T-cell (primary cell): ENCODE results near the gene NDUFS2. TPM values are rescaled to one million over a fixed set of nuclear protein-coding genes. Genes with fewer than 3 reads are reported as not detected.

Experiments
- ATAC-seq, 4 experiments: fragments of 200-7000 bp in 3 of 4; fragments of 150-1000 bp in 1 of 4; cut with Tn5 transposase; replicated peaks in 1 of 4; 1 replicate in 3 of 4; 2 replicates in 1 of 4; pipeline ENCODE4 v1.10.0; 2021; ENCODE audit warnings: moderate library complexity in 3 of 4, mild to moderate bottlenecking in 2 of 4, moderate number of reproducible peaks in 1 of 4
- CTCF ChIA-PET, 2 donors: fragments of 300-600 bp; sonication (Branson Sonifier 250); formaldehyde crosslinking; loops; one replicate each; lab custom pipeline; 2022; ENCODE audit warnings: antibody characterized with exemption in 2 of 2; lab: Charles Lee
- POLR2A ChIA-PET, 2 donors: fragments of 300-600 bp; sonication (Branson Sonifier 250); formaldehyde crosslinking; loops; one replicate each; lab custom pipeline; 2022; ENCODE audit warnings: antibody characterized with exemption in 2 of 2; lab: Charles Lee
- DNase-seq, 35 experiments: peaks; one replicate each; pipeline versions ENCODE4 v3.0.0 to v3.0.0-alpha.2; 2013 to 2023
- H3K27ac ChIP-seq: one replicate; pipeline ENCODE4 v1.5.1; 2013; ENCODE audit warnings: low read length
- H3K27me3 ChIP-seq, 2 experiments: replicated peaks in 1 of 2; 1 replicate in 1 of 2; 2 replicates in 1 of 2; pipeline versions ENCODE4 v1.6.1 to v1.7.0; 2013; ENCODE audit warnings: low read length in 1 of 2, mixed read lengths in 1 of 2; ENCODE audit not compliant: control insufficient read depth in 2 of 2, insufficient read depth in 2 of 2; ENCODE audit errors: extremely low read depth in 1 of 2
- H3K36me3 ChIP-seq, 2 donors: 1 replicate in 1 of 2; 2 replicates in 1 of 2; pipeline versions ENCODE4 v1.6.1 to v1.7.0; 2013; ENCODE audit warnings: low read length in 1 of 2; ENCODE audit not compliant: control insufficient read depth in 2 of 2, insufficient read depth in 1 of 2; ENCODE audit errors: extremely low read depth in 1 of 2
- H3K4me1 ChIP-seq, 2 experiments: 1 replicate in 1 of 2; 2 replicates in 1 of 2; pipeline versions ENCODE4 v1.6.1 to v1.7.0; 2013; ENCODE audit warnings: low read length in 2 of 2, mixed read lengths in 1 of 2; ENCODE audit not compliant: insufficient read depth in 2 of 2, control insufficient read depth in 1 of 2; ENCODE audit errors: extremely low read depth in 1 of 2
- H3K4me3 ChIP-seq, 2 donors: 1 replicate in 1 of 2; 2 replicates in 1 of 2; pipeline versions ENCODE4 v1.5.1 to v1.7.0; 2013; ENCODE audit warnings: mild to moderate bottlenecking in 2 of 2, low read length in 1 of 2, moderate library complexity in 1 of 2; ENCODE audit not compliant: control insufficient read depth in 1 of 2; ENCODE audit errors: extremely low read depth in 1 of 2
- H3K9me3 ChIP-seq: 2 replicates; pipeline ENCODE4 v1.7.0; 2013
- H3K27ac Mint-ChIP-seq, 2 donors: one replicate each; pipeline ENCODE4 v1.8.0; 2020 to 2021; ENCODE audit warnings: mild to moderate bottlenecking in 2 of 2, mixed read lengths in 2 of 2
- H3K27me3 Mint-ChIP-seq, 2 donors: one replicate each; pipeline ENCODE4 v1.8.0; 2021 to 2022; ENCODE audit warnings: mixed read lengths in 2 of 2
- H3K36me3 Mint-ChIP-seq: one replicate; pipeline ENCODE4 v1.8.0; 2021; ENCODE audit warnings: mixed read lengths
- H3K4me1 Mint-ChIP-seq, 3 donors: one replicate each; pipeline ENCODE4 v1.8.0; 2020 to 2022; ENCODE audit warnings: mixed read lengths in 3 of 3, mild to moderate bottlenecking in 1 of 3
- H3K4me3 Mint-ChIP-seq, 3 donors: one replicate each; pipeline ENCODE4 v1.8.0; 2020 to 2022; ENCODE audit warnings: mild to moderate bottlenecking in 3 of 3, mixed read lengths in 3 of 3, moderate library complexity in 3 of 3
- H3K9me3 Mint-ChIP-seq, 3 donors: one replicate each; pipeline ENCODE4 v1.8.0; 2020 to 2022; ENCODE audit warnings: mixed read lengths in 3 of 3
- WGBS: methylation state at CpG from one replicate; pipeline ENCODE4 v1.1.5; 2013; ENCODE audit warnings: missing lambda C conversion rate; ENCODE audit not compliant: insufficient coverage; 5-methylcytosine and 5-hydroxymethylcytosine counted together
- total RNA-seq, 35 experiments: library from RNA in 6 of 35; stranded (reverse) in 6 of 35; fragments of 120-200 nt in 1 of 35; gene quantifications; one replicate each; pipeline versions ENCODE4 v1.2.1 to v1.2.4 and lab custom pipeline; 2013 to 2026

NDUFS2 gene
- total RNA-seq, 5 donors from 2014 or later (not counting 1 experiment from before 2014, with no cell fraction given), result 57.3 to 92.2 (median 88.2) TPM

DNA sequence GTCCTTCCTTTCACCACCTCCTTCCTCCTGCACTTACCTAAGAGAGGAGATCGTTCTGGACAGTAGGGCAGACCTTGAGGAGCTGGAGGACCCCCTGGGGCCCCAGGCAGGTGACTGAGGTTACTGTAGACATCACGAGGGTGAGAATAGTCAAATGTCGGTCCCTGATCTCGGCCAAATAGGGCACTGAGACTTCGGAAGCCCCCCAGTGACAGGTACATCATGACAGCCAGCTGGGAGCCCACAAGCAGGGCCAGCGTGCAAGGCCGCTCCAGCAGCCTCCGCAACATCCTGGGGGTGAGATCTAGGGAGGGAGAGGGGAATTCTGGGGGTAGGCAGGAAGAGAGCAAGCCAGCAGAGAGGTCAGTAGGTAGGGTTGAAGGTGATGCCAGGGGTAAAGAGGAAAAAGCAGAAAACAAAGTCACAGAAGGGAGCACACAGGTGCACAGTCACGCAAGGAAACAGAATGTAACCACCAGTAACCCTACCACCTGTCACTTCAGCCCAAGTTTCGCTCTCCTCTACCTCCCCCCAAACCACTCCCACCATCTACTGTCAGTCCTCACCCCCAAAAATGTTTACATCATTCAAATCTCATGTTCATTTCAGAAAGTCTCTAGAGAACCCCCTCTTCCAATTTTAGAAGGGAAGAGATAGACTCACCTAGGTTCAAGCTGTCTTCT lies 26.3 kb upstream of the NDUFS2 start:
- H3K27ac Mint-ChIP-seq, result peak overlapping the region; percentile 96 to 99
- Histone ChIP-seq H3K4me1 (peaks cover 10 to 46% of the 10 kb centered on the region in 2 experiments), H3K27ac (peak overlapping the region; percentile 84), H3K4me3 (peak overlapping the region; percentile 93), H3K9me3 (no peaks in the 10 kb centered on the region), H3K36me3 (peaks cover 16 to 49% of the 10 kb centered on the region in 2 donors), H3K27me3 (no peaks in the 10 kb centered on the region)
- CTCF ChIA-PET, result interaction anchor here in 1 of 2 donors (2.3 kb wide), 1 partner anchor 10 kb away, joined by 13 read pairs; the partner anchor contains the start of gene PPOX
- peak overlapping the region; percentile 91 to 99 (median 96) for H3K4me3 Mint-ChIP-seq
- peaks cover 45% of the 10 kb centered on the region for H3K36me3 Mint-ChIP-seq
- no peaks in the 10 kb centered on the region for H3K9me3 Mint-ChIP-seq
- WGBS, result 86% methylated on average over 10 of the region's 10 CpGs
- H3K27me3 Mint-ChIP-seq, result no peaks in the 10 kb centered on the region
- DNase-seq (no peak), ATAC-seq (no peak)
- POLR2A ChIA-PET, result interaction anchor here in 1 of 2 donors (2.1 kb wide), 1 partner anchor 10 kb away, joined by 8 read pairs; the partner anchor contains the start of gene PPOX
- H3K4me1 Mint-ChIP-seq, result peaks cover 66 to 78% (median 71%) of the 10 kb centered on the region in 3 donors

DNA sequence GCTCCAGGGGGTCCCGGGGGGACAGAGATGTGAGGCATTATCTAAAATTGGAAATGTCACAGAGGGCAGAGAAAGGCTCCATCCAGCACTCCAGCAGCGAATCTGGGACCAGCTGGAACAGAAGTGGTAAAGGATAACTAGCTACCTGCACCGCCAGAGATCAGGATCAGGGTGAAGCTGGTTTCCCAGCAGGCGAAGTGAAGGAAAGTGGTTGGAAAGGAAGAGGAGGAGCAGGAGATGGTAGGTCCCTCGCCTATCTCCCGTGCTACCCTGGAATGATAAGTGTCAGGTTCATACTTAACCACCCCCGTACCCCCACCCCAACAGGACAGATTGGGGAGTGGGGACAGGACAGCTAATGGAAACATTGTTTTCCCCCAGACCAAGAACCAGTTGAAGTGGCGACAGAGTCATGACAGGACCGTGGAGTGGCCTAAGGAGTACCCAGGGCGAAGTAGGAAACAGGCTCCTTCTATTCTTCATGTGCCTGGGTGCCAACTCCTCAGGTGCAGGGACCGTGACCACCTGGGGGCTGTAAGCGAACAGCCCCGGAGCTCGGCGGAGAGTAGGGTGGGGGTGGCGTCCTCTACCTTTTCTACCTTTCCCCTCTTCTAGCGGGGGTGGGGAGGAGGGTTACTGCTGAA lies 25.6 kb upstream of the NDUFS2 start:
- Mint-ChIP-seq H3K27ac (peak overlapping the region; percentile 96 to 99), H3K4me3 (peak overlapping the region; percentile 91 to 99 (median 96)), H3K36me3 (peaks cover 39% of the 10 kb centered on the region), H3K4me1 (peaks cover 70 to 77% (median 74%) of the 10 kb centered on the region in 3 donors), H3K9me3 (no peaks in the 10 kb centered on the region), H3K27me3 (no peaks in the 10 kb centered on the region)
- no peak for DNase-seq
- 88% methylated on average over 2 of the region's 17 CpGs for WGBS
- Histone ChIP-seq H3K27ac (peak overlapping the region; percentile 84), H3K4me3 (peak overlapping the region; percentile 93), H3K27me3 (no peaks in the 10 kb centered on the region), H3K36me3 (peaks cover 11 to 42% of the 10 kb centered on the region in 2 donors), H3K9me3 (no peaks in the 10 kb centered on the region), H3K4me1 (peaks cover 17 to 53% of the 10 kb centered on the region in 2 experiments)
- POLR2A ChIA-PET, result interaction anchor here (0.5 to 2.1 kb wide), 3 partner anchors 9 to 916 kb away, joined by 4 to 8 read pairs (median 8); partner anchors contain the start of gene PPOX (in 1 of the 2)
- ATAC-seq, result no peak
- CTCF ChIA-PET, result interaction anchor here in 1 of 2 donors (0.7 to 2.3 kb wide), 3 partner anchors 11 to 142 kb away, joined by 4 to 13 read pairs (median 4); partner anchors contain the start of genes DEDD and PPOX

DNA sequence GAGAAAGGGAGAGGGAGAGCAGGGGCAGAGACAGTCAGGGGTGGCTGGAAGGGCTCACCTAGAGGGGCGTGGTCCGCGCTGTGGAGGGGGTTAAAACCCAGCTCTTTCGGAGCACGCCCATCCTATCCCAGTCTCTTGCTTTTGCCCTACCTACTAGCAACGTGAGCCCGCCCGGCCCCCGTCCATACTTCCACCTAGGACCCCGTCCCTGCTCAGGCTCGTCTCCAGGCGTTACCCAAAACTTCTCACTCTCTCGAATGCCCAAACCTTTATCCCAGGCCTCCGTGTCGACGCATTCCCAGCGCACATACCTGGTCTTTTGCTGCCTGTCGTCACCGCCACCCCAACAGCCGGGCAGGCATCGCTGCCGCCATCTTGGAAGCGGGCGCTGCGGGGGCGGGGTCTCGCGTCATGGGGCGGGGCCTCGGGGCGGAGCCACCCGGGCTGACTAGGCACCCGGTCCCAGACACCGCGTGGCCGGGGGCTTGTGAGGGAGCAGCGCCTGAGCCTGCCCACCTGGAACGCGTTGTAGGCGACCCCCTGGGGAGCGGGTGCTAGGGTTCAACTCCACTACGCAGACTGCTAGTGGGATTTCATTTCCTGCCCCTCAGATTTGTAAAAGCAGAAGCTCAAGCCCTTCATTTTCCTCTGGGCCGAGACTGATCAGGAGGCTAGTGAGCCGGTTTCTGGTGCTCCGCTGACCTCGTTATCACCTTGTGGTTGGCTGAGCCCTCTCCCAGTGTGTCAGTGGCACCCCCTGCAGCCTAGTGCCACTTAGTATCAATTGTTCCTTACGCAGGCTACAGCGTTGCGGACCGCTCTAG lies 24.8 kb upstream of the NDUFS2 start, which contains the start of gene B4GALT3:
Gene B4GALT3 (minus strand): TSS at position 396 of the 824 bp plus-strand sequence. CDS start 1,447 bp downstream, outside the sequence.
- Mint-ChIP-seq H3K27me3 (no peaks in the 10 kb centered on the region), H3K4me1 (peaks cover 75 to 83% (median 80%) of the 10 kb centered on the region in 3 donors), H3K4me3 (peak within 1 kb of the TSS; percentile 91 to 99 (median 96)), H3K9me3 (no peaks in the 10 kb centered on the region), H3K27ac (peak within 1 kb of the TSS; percentile 96 to 99), H3K36me3 (peaks cover 38% of the 10 kb centered on the region)
- peak; percentile 87 to 93 (median 90) for ATAC-seq
- Histone ChIP-seq H3K9me3 (no peaks in the 10 kb centered on the region), H3K27ac (peak within 1 kb of the TSS; percentile 84), H3K27me3 (no peaks in the 10 kb centered on the region), H3K4me3 (peak within 1 kb of the TSS; percentile 93), H3K36me3 (peaks cover 7 to 35% of the 10 kb centered on the region in 2 donors), H3K4me1 (peaks cover 24 to 60% of the 10 kb centered on the region in 2 experiments)
- POLR2A ChIA-PET, result interaction anchor here (0.5 to 2.1 kb wide), 4 partner anchors 10 to 917 kb away, joined by 3 to 8 read pairs (median 6); partner anchors contain the start of gene PPOX (in 1 of the 2)
- under 1% methylated on average over 43 of the region's 50 CpGs for WGBS
- CTCF ChIA-PET, result interaction anchor here in 1 of 2 donors (0.7 to 2.3 kb wide), 4 partner anchors 11 to 141 kb away, joined by 3 to 13 read pairs (median 4); partner anchors contain the start of genes DEDD, PPOX and TOMM40L
- peak; percentile 72 to 97 (median 88) for DNase-seq

DNA sequence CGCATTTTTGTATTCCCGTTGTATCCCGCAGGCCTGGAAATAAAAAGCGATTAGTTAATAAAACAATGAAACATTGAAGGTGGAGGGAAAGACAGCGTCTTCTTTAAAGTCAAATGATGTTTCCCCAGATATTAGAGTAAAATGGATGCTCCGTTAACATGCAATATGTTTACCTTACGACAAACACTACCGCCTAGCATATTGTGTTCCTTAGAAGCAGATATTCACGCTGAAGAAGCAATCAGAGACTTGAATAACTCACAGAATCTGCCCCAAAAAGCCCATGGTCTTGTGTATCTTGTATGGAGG lies 24.3 kb upstream of the NDUFS2 start:
- ATAC-seq (no peak), DNase-seq (no peak)
- H3K9me3 ChIP-seq, result no peaks in the 10 kb centered on the region
- peaks cover 7 to 29% of the 10 kb centered on the region in 2 donors for H3K36me3 ChIP-seq
- ChIA-PET POLR2A (interaction anchor here (1.0 to 2.1 kb wide), 2 partner anchors 12 kb away, joined by 3 to 8 read pairs; partner anchors contain the start of gene PPOX (in 1 of the 2)), CTCF (interaction anchor here in 1 of 2 donors (1.1 to 2.3 kb wide), 2 partner anchors 12 to 48 kb away, joined by 3 to 13 read pairs; partner anchors contain the start of genes PPOX and TOMM40L)
- H3K27ac ChIP-seq, result peak overlapping the region; percentile 84
- peaks cover 28 to 66% of the 10 kb centered on the region in 2 experiments for H3K4me1 ChIP-seq
- Mint-ChIP-seq H3K9me3 (no peaks in the 10 kb centered on the region), H3K27me3 (no peaks in the 10 kb centered on the region), H3K36me3 (peaks cover 34% of the 10 kb centered on the region), H3K27ac (peak overlapping the region; percentile 96 to 99), H3K4me1 (peaks cover 77 to 83% (median 81%) of the 10 kb centered on the region in 3 donors), H3K4me3 (peak overlapping the region; percentile 91 to 99 (median 96))
- H3K4me3 ChIP-seq, result peak overlapping the region; percentile 93
- 83% methylated on average over 3 of the region's 9 CpGs for WGBS
- no peaks in the 10 kb centered on the region for H3K27me3 ChIP-seq

DNA sequence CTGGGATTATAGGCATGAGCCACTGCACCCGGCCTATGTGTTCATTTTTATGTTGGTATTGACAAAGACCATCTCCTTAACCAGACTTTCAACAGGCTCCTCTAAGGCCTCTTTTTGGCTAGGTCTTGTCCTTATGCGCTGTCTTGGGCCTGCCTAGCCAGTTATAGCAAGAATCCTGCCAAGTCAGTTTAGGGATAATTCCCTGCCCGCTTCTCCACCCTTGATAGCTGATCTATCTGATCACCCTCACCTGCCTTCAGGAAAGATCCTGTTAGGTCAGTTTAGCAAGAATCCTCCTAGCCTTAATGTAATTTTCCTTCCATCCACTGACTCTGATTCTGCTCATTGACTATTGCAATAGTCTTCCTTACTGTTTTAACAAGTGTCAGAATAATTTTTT lies 22.5 kb upstream of the NDUFS2 start:
- no peaks in the 10 kb centered on the region for H3K9me3 ChIP-seq
- Mint-ChIP-seq H3K27me3 (no peaks in the 10 kb centered on the region), H3K36me3 (peaks cover 18% of the 10 kb centered on the region), H3K4me1 (peaks cover 80 to 88% (median 83%) of the 10 kb centered on the region in 3 donors), H3K4me3 (peak overlapping the region in 1 of 3 donors; percentile 50), H3K27ac (peak overlapping the region; percentile 92 to 95), H3K9me3 (no peaks in the 10 kb centered on the region)
- POLR2A ChIA-PET, result no interaction called here
- H3K4me3 ChIP-seq, result no peak overlapping the region
- 100% methylated on average over 2 of the region's 3 CpGs for WGBS
- no peaks in the 10 kb centered on the region for H3K27me3 ChIP-seq
- CTCF ChIA-PET, result no interaction called here
- H3K36me3 ChIP-seq, result peaks cover 4 to 13% of the 10 kb centered on the region in 2 donors
- ATAC-seq, result no peak
- DNase-seq, result no peak
- peak overlapping the region; percentile 89 for H3K27ac ChIP-seq
- H3K4me1 ChIP-seq, result peaks cover 43 to 78% of the 10 kb centered on the region in 2 experiments
